GM18951 (cell line): Measurements from ENCODE around the gene CHN1.

Experiments used
- POLR2A ChIP-seq: IDR thresholded peaks from 4 replicates; pipeline ENCODE4 v1.6.1; 2011; ENCODE audit warnings: mild to moderate bottlenecking; ENCODE audit not compliant: insufficient read length, insufficient read depth; ENCODE audit errors: extremely low read depth
- in situ Hi-C: fragments of 300-500 bp; cut with MboI; formaldehyde crosslinking; loops from one replicate; pipeline ENCODE4 v1.12.0; 2022; ENCODE audit warnings: low sequenced_read_pairs, mixed read lengths, inconsistent platforms; ENCODE audit not compliant: unreplicated experiment

The CHN1 gene

GRCh38 chr2:174914853-174915760 is 90.1 kb downstream of the CHN1 start:
- in situ Hi-C loops = no loop called here
- no peak for TF ChIP-seq POLR2A

GRCh38 chr2:174908284-174908683 is 96.9 kb downstream of the CHN1 start:
- TF ChIP-seq POLR2A = no peak
- in situ Hi-C loops = no loop called here

GRCh38 chr2:174903264-174903556 is 102.0 kb downstream of the CHN1 start:
- no peak for TF ChIP-seq POLR2A
- in situ Hi-C loops = no loop called here

GRCh38 chr2:174902506-174903263 is 102.5 kb downstream of the CHN1 start:
- in situ Hi-C loops = no loop called here
- TF ChIP-seq POLR2A = no peak

- no peak for TF ChIP-seq POLR2A
- in situ Hi-C loops = no loop called here
These were observed 104.1 kb downstream of the CHN1 start for GRCh38 chr2:174901075-174901474.

- in situ Hi-C loops = no loop called here
- TF ChIP-seq POLR2A = no peak
These were observed 107.9 kb downstream of the CHN1 start for GRCh38 chr2:174897286-174897685.

- TF ChIP-seq POLR2A = no peak
- in situ Hi-C loops = no loop called here
These were observed 112.2 kb downstream of the CHN1 start for GRCh38 chr2:174893018-174893417.

- TF ChIP-seq POLR2A = no peak
- in situ Hi-C loops = no loop called here
These were observed 112.6 kb downstream of the CHN1 start for GRCh38 chr2:174892546-174892945.

GRCh38 chr2:174888646-174889271 is 116.4 kb downstream of the CHN1 start:
- no peak for TF ChIP-seq POLR2A
- in situ Hi-C loops = no loop called here

- no peak for TF ChIP-seq POLR2A
- in situ Hi-C loops = no loop called here
These were observed 117.0 kb downstream of the CHN1 start for GRCh38 chr2:174888146-174888545.

GRCh38 chr2:174882416-174882815 is 122.8 kb downstream of the CHN1 start:
- TF ChIP-seq POLR2A = no peak
- in situ Hi-C loops = no loop called here

- in situ Hi-C loops = no loop called here
- no peak for TF ChIP-seq POLR2A
These were observed 123.5 kb downstream of the CHN1 start for GRCh38 chr2:174881678-174882077.

- in situ Hi-C loops = no loop called here
- no peak for TF ChIP-seq POLR2A
These were observed 126.5 kb downstream of the CHN1 start for GRCh38 chr2:174878537-174879147.
